GM19043 (cell line): ENCODE measurements around the gene NECTIN4.
"Not testable (repeated sequence)": the region's sequence is repeated elsewhere in the genome, so short reads cannot be mapped to it uniquely, and the experiment has no call there.

Experiments used
- ATAC-seq: cut with Tn5 transposase; IDR thresholded peaks from one replicate; pipeline ENCODE4 v1.9.1; 2021; ENCODE audit warnings: low read depth; ENCODE audit not compliant: unreplicated experiment

Gene NECTIN4

DNA sequence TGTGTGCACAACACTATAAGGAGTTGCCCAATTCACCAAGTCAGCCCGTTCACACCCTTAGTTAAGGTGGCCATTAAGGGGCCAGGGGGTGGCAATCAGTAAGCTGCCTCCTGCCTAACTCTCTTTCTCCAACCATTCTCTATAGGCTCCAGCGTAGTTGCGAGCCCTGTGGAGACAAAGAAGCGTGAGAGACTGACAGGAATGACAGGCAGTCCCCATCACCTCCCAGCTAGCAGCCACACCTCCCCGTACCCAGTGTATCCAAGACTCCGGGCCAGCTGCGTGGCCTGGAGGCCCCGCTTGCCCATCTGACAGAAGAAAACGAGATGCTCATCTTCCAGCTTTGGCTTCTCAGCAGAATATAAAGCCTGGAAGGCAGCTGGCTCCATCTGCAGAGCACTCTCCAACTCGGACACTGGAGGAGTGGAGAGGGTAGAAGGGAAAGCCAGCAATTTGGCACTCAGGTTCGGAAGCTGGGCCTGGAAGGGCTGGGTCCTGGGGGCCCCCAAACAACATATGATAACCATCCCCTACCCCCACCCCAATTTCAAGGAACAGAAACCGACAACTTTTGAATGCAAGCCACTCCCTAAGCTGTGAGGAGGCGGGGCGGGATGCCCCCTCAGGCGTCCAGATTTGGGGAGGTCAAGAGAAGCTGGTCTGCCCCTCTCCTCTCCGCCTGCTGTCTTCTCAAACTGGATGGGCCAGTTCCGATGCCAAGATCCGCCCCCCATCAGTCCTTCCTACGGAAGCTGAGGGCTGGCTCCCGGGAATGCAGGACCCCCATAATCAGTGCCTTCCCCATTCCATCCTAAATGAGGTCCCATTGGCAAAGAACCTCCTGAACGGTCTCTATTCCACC is 51.5 kb downstream of the NECTIN4 start:
- no peak for ATAC-seq

DNA sequence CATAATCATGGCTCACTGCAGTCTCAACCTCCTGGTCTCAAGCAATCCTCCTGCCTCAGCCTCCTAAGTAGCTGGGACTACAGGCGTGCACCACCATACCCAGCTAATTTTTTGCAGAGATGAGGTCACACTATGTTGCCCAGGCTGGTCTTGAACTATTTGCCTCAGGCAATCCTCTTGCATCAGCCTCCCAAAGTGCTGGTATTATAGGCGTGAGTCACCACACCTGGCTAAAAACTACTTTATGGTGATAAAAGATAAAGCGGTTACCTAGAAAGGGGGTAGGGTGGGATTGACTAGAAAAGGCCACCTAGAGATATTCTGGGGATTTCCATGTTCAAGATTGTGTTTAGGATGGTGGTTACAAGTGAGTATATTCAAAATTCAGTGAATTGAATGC is 55.6 kb downstream of the NECTIN4 start:
- no peak for ATAC-seq

DNA sequence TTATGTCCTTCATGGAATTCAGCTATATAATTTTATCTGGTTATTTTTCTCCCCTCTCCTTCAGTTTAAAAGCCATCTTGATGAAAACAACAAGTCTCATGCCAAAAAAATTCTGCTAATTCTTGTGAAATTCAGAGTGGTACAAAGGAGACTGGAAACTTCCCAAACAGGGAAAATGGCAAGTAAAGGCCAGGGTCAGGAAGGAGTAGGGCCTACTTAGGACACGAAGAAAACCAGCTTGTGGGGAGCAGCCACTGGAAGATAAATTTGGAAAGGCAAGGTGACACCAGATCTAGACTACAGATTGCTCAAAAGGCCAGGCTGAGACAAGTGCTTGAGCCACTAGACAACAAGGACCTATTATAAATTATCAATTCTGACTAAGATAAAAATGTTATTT is 56.9 kb downstream of the NECTIN4 start:
- ATAC-seq = no peak

DNA sequence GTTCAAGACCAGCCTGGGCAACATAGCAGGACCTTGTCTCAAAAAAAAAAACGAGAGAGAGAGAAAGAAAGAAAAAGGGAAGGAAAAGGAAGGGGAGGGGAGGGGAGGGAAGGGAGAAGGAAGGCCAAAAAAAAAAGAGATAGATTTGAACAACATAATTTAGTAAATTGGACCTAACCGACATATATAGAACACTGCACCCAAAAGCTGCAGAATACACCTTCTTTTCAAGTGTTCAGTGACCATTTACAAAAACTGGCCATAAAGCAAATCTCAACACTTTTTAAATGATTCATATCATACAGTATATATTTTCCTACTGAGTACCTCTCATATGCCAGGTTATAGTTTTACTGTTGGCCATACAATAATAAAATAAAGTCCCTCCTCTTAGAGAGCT is 57.5 kb downstream of the NECTIN4 start:
- ATAC-seq = no peak

DNA sequence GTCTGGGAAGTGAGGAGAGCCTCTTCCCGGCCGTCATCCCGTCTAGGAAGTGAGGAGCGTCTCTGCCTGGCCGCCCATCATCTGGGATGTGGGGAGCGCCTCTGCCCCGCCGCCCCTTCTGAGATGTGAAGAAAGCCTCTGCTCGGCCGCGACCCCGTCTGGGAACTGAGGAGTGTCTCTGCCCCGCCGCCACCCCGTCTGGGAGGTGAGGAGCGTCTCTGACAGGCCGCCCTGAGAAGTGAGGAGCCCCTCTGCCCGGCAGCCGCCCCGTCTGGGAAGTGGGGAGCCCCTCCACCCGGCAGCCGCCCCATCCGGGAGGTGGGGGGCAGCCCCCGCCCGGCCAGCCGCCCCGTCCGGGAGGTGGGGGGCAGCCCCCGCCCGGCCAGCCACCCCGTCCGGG is 59.9 kb downstream of the NECTIN4 start:
- ATAC-seq = not testable (repeated sequence)

DNA sequence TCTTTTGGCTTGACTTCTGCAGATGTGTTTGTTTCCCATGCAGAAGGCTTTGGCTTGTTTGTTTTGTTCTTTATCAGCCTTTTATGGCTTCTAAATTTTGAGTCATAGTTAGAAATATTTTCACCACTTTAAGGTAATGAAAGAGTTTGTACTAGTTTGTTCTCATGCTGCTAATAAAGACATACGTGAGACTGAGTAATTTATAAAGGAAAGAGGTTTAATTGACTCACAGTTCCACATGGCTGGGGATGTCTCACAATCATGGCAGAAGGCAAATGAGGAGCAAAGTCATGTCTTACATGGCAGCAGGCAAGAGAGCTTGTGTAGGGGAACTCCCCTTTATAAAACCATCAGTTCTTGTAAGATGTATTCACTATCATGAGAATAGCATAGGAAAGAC is 62.4 kb downstream of the NECTIN4 start:
- ATAC-seq = not testable (repeated sequence)

DNA sequence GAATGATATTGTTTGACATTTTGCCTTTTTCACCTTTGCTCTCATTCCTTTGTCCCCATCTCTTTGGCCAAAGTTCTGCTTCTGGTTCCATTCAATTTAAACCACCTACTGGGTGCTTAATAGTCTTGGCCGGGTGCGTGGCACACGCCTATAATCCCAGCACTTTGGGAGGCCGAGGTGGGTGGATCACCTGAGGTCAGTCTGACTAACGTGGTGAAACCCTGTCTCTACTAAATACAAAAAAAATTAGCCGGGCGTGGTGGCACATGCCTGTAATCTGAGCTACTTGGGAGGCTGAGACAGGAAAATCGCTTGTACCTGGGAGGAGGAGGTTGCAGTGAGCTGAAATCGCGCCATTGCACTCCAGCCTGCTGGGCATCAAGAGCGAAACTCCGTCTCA is 66.9 kb downstream of the NECTIN4 start:
- not testable (repeated sequence) for ATAC-seq

DNA sequence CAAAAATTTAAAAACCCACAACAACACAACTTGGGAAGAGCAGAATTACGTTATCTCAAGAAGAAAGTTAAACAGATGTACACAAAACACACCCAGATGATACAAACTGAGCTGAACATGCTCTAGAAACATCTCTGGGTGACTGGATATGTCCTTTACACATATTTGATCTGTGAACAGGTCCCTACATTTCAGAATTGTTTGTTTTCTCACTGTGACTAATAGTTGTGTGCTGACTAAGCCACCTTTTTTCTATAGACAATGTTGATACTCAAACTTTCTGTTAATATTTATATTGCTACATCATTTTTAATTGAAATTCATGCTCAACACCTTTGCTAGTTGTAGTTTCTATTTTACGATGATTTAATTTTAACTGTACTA is 67.4 kb downstream of the NECTIN4 start:
- ATAC-seq = no peak

DNA sequence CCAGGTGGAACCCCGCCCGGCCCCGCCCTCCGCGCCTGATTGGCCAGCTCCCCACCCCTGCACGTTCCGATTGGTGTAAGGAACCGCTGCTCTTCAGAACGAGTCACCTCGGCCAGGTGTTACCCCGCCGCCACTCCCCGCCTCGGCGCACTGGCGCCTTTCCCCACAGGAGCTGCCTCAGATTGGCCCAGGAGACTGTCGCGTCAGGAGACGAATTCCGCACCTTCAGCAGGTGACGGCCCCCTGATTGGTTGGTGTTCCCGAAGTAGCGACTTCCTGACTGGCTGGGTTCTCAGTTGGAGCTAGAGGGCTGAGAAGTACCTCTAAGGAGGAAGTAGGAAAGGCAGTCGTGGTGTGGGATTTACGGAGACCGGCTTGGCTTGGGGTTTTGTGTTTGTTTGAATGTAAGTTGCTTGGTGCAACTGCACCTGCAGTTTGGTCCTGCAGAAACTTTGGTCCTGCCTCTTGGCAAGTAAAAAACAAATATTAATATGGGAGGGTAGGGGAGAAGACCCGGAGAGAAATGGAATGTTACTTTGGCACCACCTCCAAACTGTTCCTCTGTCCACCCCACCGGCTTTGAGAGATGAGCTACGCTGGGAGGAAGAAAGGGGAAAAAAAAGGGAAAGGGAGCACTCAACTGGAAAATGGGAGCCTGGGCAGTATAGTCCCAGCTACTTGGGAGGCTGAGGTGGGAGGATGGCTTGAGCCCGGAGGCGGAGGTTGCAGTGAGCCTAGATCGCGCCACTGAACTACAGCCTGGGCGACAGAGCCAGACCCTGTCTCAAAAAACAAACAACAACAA is 68.0 kb downstream of the NECTIN4 start:
- peak; percentile 79 for ATAC-seq
